Tibial nerve (tissue), 4 donors: ENCODE data around the gene NAT10. TPM values are rescaled to one million over a fixed set of nuclear protein-coding genes. Genes with fewer than 3 reads are reported as not detected.

Source experiments
- DNase-seq, 2 donors: peaks; one replicate each; pipeline ENCODE4 v3.0.0-alpha.2; 2019; ENCODE audit warnings: low spot score in 2 of 2
- H3K27ac ChIP-seq, 4 donors: fragments of 200-600 bp; sonication (generic) in 3 of 4; one replicate each; pipeline ENCODE4 v1.5.1; 2017 to 2019; ENCODE audit warnings: mild to moderate bottlenecking in 1 of 4
- H3K27me3 ChIP-seq, 2 donors: fragments of 200-600 bp; sonication (generic) in 1 of 2; one replicate each; pipeline versions ENCODE4 v1.5.1 to v1.6.0; 2017 to 2019
- H3K36me3 ChIP-seq, 3 donors: fragments of 200-600 bp; sonication (generic); one replicate each; pipeline ENCODE4 v1.5.1; 2018 to 2019
- H3K4me1 ChIP-seq, 4 donors: fragments of 200-600 bp; sonication (generic) in 3 of 4; one replicate each; pipeline ENCODE4 v1.5.1; 2017 to 2019
- H3K4me3 ChIP-seq, 4 donors: fragments of 200-600 bp; sonication (generic) in 3 of 4; one replicate each; pipeline ENCODE4 v1.5.1; 2017 to 2019; ENCODE audit warnings: mild to moderate bottlenecking in 1 of 4, moderate library complexity in 1 of 4
- H3K9me3 ChIP-seq, 4 donors: fragments of 200-600 bp; sonication (generic) in 3 of 4; one replicate each; pipeline ENCODE4 v1.5.1; 2017 to 2019
- CTCF ChIP-seq, 5 experiments: fragments of 200-600 bp in 3 of 5; fragments of 450-650 bp in 2 of 5; sonication (generic) in 3 of 5; IDR thresholded peaks; one replicate each; pipeline ENCODE4 v1.5.1; 2016 to 2019; ENCODE audit warnings: antibody characterized with exemption in 5 of 5, mild to moderate bottlenecking in 3 of 5, moderate library complexity in 2 of 5
- EP300 ChIP-seq, 2 donors: sonication (generic); formaldehyde crosslinking; IDR thresholded peaks; one replicate each; pipeline ENCODE4 v1.6.1; 2017; ENCODE audit warnings: antibody characterized with exemption in 2 of 2, mild to moderate bottlenecking in 1 of 2
- POLR2A ChIP-seq, 2 donors: fragments of 450-650 bp; IDR thresholded peaks; one replicate each; pipeline ENCODE4 v1.6.1; 2017; ENCODE audit warnings: antibody characterized with exemption in 2 of 2, mild to moderate bottlenecking in 2 of 2, moderate library complexity in 2 of 2
- WGBS, 2 donors: methylation state at CpG; one replicate each; pipeline ENCODE4 v1.1.5; 2018; 5-methylcytosine and 5-hydroxymethylcytosine counted together
- total RNA-seq, 4 donors: library from RNA; depleted of rRNA; stranded (reverse); fragments of >200 nt; gene quantifications; one replicate each; pipeline ENCODE4 v1.1.0, GENCODE V29; 2016

Gene NAT10
- total RNA-seq, 4 donors from 2014 or later: 34.3 to 41.4 (median 38.7) TPM

GRCh38 chr11:34166806-34167740 is 61.6 kb downstream of the NAT10 start:
- no peak for TF ChIP-seq POLR2A (IDR thresholded peaks at IDR 0.05)
- H3K27me3 ChIP-seq: no peaks in the 10 kb centered on the region
- H3K4me1 ChIP-seq: no peaks in the 10 kb centered on the region
- H3K36me3 ChIP-seq: peaks cover 0 to 79% (median 0%) of the 10 kb centered on the region in 3 donors
- no peak overlapping the region for H3K27ac ChIP-seq
- no peaks in the 10 kb centered on the region for H3K9me3 ChIP-seq
- WGBS, 2 donors: 96 to 97% methylated on average over 16 of the region's 16 CpGs
- no peak overlapping the region for H3K4me3 ChIP-seq
- no peak for DNase-seq

GRCh38 chr11:34167961-34168360 is 62.5 kb downstream of the NAT10 start:
- H3K27ac ChIP-seq: no peak overlapping the region
- peaks cover 0 to 70% (median 0%) of the 10 kb centered on the region in 3 donors for H3K36me3 ChIP-seq
- WGBS, 2 donors: 89 to 90% methylated on average over 9 of the region's 9 CpGs
- no peaks in the 10 kb centered on the region for H3K4me1 ChIP-seq
- no peak for DNase-seq
- TF ChIP-seq POLR2A (IDR thresholded peaks at IDR 0.05) (no peak), CTCF (IDR thresholded peaks at IDR 0.05) (no peak), EP300 (IDR thresholded peaks at IDR 0.05) (no peak)
- H3K27me3 ChIP-seq: no peaks in the 10 kb centered on the region
- no peaks in the 10 kb centered on the region for H3K9me3 ChIP-seq
- H3K4me3 ChIP-seq: no peak overlapping the region

GRCh38 chr11:34168642-34169420 is 63.4 kb downstream of the NAT10 start:
- Histone ChIP-seq H3K36me3 (peaks cover 0 to 62% (median 0%) of the 10 kb centered on the region in 3 donors), H3K4me3 (no peak overlapping the region), H3K27me3 (no peaks in the 10 kb centered on the region), H3K27ac (no peak overlapping the region), H3K9me3 (no peaks in the 10 kb centered on the region), H3K4me1 (peaks cover 0 to 4% (median under 1%) of the 10 kb centered on the region in 4 donors)
- no peak for DNase-seq
- 66 to 72% methylated on average over 14 to 18 of the region's 18 CpGs for WGBS, 2 donors
- TF ChIP-seq POLR2A (IDR thresholded peaks at IDR 0.05) (no peak), EP300 (IDR thresholded peaks at IDR 0.05) (no peak), CTCF (IDR thresholded peaks at IDR 0.05) (no peak)

- H3K27ac ChIP-seq: no peak overlapping the region
- no peaks in the 10 kb centered on the region for H3K27me3 ChIP-seq
- no peak for TF ChIP-seq CTCF (IDR thresholded peaks at IDR 0.05)
- TF ChIP-seq POLR2A (IDR thresholded peaks at IDR 0.05): no peak
- TF ChIP-seq EP300 (IDR thresholded peaks at IDR 0.05): no peak
- no peaks in the 10 kb centered on the region for H3K9me3 ChIP-seq
- WGBS, 2 donors: 64 to 74% methylated on average over 8 of the region's 8 CpGs
- peaks cover 0 to 54% (median 0%) of the 10 kb centered on the region in 3 donors for H3K36me3 ChIP-seq
- peaks cover 0 to 11% (median 8%) of the 10 kb centered on the region in 4 donors for H3K4me1 ChIP-seq
- H3K4me3 ChIP-seq: no peak overlapping the region
- DNase-seq: no peak
Measured at GRCh38 chr11:34169686-34170085, 64.3 kb downstream of the NAT10 start.

- TF ChIP-seq EP300 (IDR thresholded peaks at IDR 0.05) (no peak), POLR2A (IDR thresholded peaks at IDR 0.05) (no peak), CTCF (IDR thresholded peaks at IDR 0.05) (no peak)
- H3K27me3 ChIP-seq: no peaks in the 10 kb centered on the region
- H3K27ac ChIP-seq: no peak overlapping the region
- H3K4me3 ChIP-seq: no peak overlapping the region
- WGBS, 2 donors: 96 to 97% methylated on average over 11 to 15 of the region's 16 CpGs
- DNase-seq: no peak
- H3K4me1 ChIP-seq: peaks cover 0 to 34% (median 12%) of the 10 kb centered on the region in 4 donors
- H3K9me3 ChIP-seq: no peaks in the 10 kb centered on the region
- H3K36me3 ChIP-seq: peaks cover 0 to 22% (median 0%) of the 10 kb centered on the region in 3 donors
Measured at GRCh38 chr11:34173050-34173449, 67.6 kb downstream of the NAT10 start.
